Mesendoderm (in vitro differentiated cells): ENCODE data around the gene VLDLR.

Experiments used
- DNase-seq: peaks from one replicate; pipeline ENCODE4 v3.0.0; 2013
- H2AK5ac ChIP-seq: 2 replicates; pipeline ENCODE4 v1.6.1; 2013; ENCODE audit warnings: low read length, inconsistent platforms
- H2BK120ac ChIP-seq: 2 replicates; pipeline ENCODE4 v1.6.1; 2013; ENCODE audit warnings: low read depth, mild to moderate bottlenecking, low read length, moderate library complexity, mixed read lengths
- H2BK15ac ChIP-seq: replicated peaks from 2 replicates; pipeline ENCODE4 v1.6.1; 2013; ENCODE audit warnings: low read depth, mild to moderate bottlenecking, moderate library complexity
- H2BK5ac ChIP-seq: 2 replicates; pipeline ENCODE4 v1.6.1; 2013; ENCODE audit warnings: low read length, inconsistent platforms
- H3K18ac ChIP-seq: 2 replicates; pipeline ENCODE4 v1.6.1; 2013; ENCODE audit warnings: mild to moderate bottlenecking, low read length, mixed read lengths
- H3K23ac ChIP-seq: one replicate; pipeline ENCODE4 v1.6.1; 2013; ENCODE audit warnings: low read length
- H3K27ac ChIP-seq: 2 replicates; pipeline ENCODE4 v1.5.1; 2013; ENCODE audit warnings: low read depth, mild to moderate bottlenecking, inconsistent platforms, low read length, moderate library complexity
- H3K27me3 ChIP-seq: 2 replicates; pipeline ENCODE4 v1.6.1; 2013; ENCODE audit warnings: low read length, control low read depth, mild to moderate bottlenecking, inconsistent platforms; ENCODE audit not compliant: insufficient read depth, poor library complexity
- H3K36me3 ChIP-seq: 2 replicates; pipeline ENCODE4 v1.6.1; 2013; ENCODE audit warnings: low read length, inconsistent platforms; ENCODE audit not compliant: control insufficient read depth, insufficient read depth
- H3K4ac ChIP-seq: one replicate; pipeline ENCODE4 v1.6.1; 2013; ENCODE audit warnings: low read depth, mild to moderate bottlenecking, low read length, moderate library complexity
- H3K4me1 ChIP-seq: 2 replicates; pipeline ENCODE4 v1.6.1; 2013; ENCODE audit warnings: low read depth, low read length, inconsistent platforms; ENCODE audit not compliant: control insufficient read depth
- H3K4me2 ChIP-seq: 2 replicates; pipeline ENCODE4 v1.6.1; 2013; ENCODE audit warnings: low read length
- H3K4me3 ChIP-seq: 2 replicates; pipeline ENCODE4 v1.5.1; 2013; ENCODE audit warnings: mild to moderate bottlenecking, low read length
- H3K56ac ChIP-seq: one replicate; pipeline ENCODE4 v1.6.1; 2013; ENCODE audit warnings: low read length
- H3K79me1 ChIP-seq: 2 replicates; pipeline ENCODE4 v1.6.1; 2013; ENCODE audit warnings: low read length, inconsistent platforms
- H3K79me2 ChIP-seq: 2 replicates; pipeline ENCODE4 v1.6.1; 2013; ENCODE audit warnings: mild to moderate bottlenecking, low read length; ENCODE audit not compliant: control insufficient read depth, insufficient read depth
- H3K9ac ChIP-seq: 2 replicates; pipeline ENCODE4 v1.6.1; 2013; ENCODE audit warnings: low read length, inconsistent platforms
- H4K5ac ChIP-seq: one replicate; pipeline ENCODE4 v1.6.1; 2013; ENCODE audit warnings: low read length
- H4K8ac ChIP-seq: one replicate; pipeline ENCODE4 v1.6.1; 2013; ENCODE audit warnings: low read depth, mild to moderate bottlenecking, control low read depth, low read length, moderate library complexity
- WGBS: extraction: QIAGEN DNeasy Blood & Tissue Kit; methylation state at CpG from one replicate; pipeline ENCODE4 v1.1.7; 2013; ENCODE audit warnings: low lambda C conversion rate, missing lambda C conversion rate; ENCODE audit not compliant: insufficient coverage; ENCODE audit errors: extremely low coverage; 5-methylcytosine and 5-hydroxymethylcytosine counted together

The VLDLR gene

DNA sequence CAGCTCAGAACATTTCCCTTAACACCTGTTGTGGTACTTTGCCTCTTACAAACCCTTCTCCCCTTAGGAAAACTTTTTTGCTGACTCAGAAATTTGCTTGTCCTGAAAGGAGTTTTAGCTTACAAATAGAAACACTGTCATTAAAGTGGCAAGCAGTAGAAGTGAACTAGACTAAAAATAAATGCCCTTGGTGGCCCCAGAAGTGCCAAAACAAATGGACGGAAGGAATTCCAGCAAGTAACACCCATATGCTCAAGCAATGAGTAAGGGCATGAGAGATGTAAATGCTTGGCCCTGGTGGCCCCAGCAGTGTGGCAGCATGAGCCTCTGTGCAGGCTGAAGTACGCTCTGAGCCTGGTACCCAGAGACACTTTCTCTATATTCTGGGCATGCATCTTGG lies 8.6 kb downstream of the VLDLR start:
- Histone ChIP-seq H2BK5ac (no peak overlapping the region), H3K4me1 (peaks cover 21% of the 10 kb centered on the region), H3K4ac (no peak overlapping the region), H3K23ac (no peak overlapping the region), H3K79me2 (peaks cover 78% of the 10 kb centered on the region), H2BK15ac (no peak overlapping the region), H3K4me3 (no peak overlapping the region), H3K27me3 (no peaks in the 10 kb centered on the region), H3K56ac (no peak overlapping the region), H2AK5ac (no peak overlapping the region), H3K79me1 (peaks cover 35% of the 10 kb centered on the region), H3K18ac (no peak overlapping the region), H3K9ac (no peak overlapping the region), H2BK120ac (no peak overlapping the region), H4K8ac (no peak overlapping the region), H3K36me3 (no peaks in the 10 kb centered on the region), H3K4me2 (no peak overlapping the region), H3K27ac (no peak overlapping the region), H4K5ac (no peak overlapping the region)
- no peak for DNase-seq
- no CpG with 5 or more reads among the region's 2 CpGs for WGBS

DNA sequence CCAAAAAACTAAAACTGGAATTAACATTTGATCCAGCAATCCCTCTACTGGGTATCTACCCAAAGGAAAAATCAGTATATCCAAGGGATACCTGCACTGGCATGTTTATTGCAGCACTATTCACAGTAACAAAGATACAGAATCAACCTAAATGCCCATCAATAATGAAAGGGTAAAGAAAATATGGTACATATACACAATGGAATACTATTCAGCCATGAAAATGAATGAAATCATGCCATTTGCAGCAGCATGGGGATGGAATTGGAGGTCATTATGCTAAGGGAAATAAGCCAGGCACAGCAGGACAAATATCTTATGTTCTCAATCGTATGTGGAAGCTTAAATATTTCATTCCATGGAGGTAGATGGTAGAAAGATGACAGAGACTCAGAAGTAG lies 9.7 kb downstream of the VLDLR start:
- Histone ChIP-seq H3K23ac (no peak overlapping the region), H3K4me3 (no peak overlapping the region), H2BK120ac (no peak overlapping the region), H2BK15ac (no peak overlapping the region), H3K4me1 (peaks cover 20% of the 10 kb centered on the region), H3K27ac (no peak overlapping the region), H3K56ac (no peak overlapping the region), H3K4me2 (no peak overlapping the region), H4K5ac (no peak overlapping the region), H3K9ac (no peak overlapping the region), H3K36me3 (no peaks in the 10 kb centered on the region), H2BK5ac (no peak overlapping the region), H3K79me1 (peaks cover 36% of the 10 kb centered on the region), H2AK5ac (no peak overlapping the region), H3K18ac (no peak overlapping the region), H3K27me3 (no peaks in the 10 kb centered on the region), H4K8ac (no peak overlapping the region), H3K79me2 (peaks cover 71% of the 10 kb centered on the region), H3K4ac (no peak overlapping the region)
- DNase-seq = no peak
- no CpG with 5 or more reads among the region's 1 CpG for WGBS

DNA sequence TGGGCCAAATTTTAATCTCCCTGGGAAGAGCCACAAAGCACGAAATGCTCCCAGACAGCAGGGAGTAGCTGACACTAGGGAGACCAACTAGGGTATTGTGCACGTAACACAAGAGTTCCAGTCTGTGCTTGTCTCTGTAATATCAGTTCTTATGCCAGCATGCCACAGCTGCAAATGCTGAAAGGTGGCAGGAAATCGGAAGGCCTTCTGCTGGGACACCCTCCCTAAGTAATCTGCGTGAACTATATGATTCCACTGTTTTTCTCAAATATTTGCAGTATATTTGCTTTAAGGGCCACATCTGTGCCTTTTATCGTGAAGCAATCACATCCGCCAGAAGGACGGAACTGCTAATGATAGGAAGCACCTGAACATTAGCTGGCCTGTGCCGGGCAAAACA lies 12.6 kb downstream of the VLDLR start:
- H3K27ac ChIP-seq = no peak overlapping the region
- peaks cover 19% of the 10 kb centered on the region for H3K4me1 ChIP-seq
- no peak overlapping the region for H4K8ac ChIP-seq
- no peak overlapping the region for H3K56ac ChIP-seq
- no peak overlapping the region for H4K5ac ChIP-seq
- H3K4me3 ChIP-seq = no peak overlapping the region
- H2BK120ac ChIP-seq = no peak overlapping the region
- H3K9ac ChIP-seq = no peak overlapping the region
- H3K79me2 ChIP-seq = peaks cover 44% of the 10 kb centered on the region
- no peak for DNase-seq
- H3K27me3 ChIP-seq = no peaks in the 10 kb centered on the region
- H3K79me1 ChIP-seq = peaks cover 25% of the 10 kb centered on the region
- no peak overlapping the region for H3K23ac ChIP-seq
- H2BK15ac ChIP-seq = no peak overlapping the region
- no peak overlapping the region for H2AK5ac ChIP-seq
- no peak overlapping the region for H3K4ac ChIP-seq
- WGBS = no CpG with 5 or more reads among the region's 8 CpGs
- H3K4me2 ChIP-seq = no peak overlapping the region
- no peaks in the 10 kb centered on the region for H3K36me3 ChIP-seq
- H3K18ac ChIP-seq = no peak overlapping the region
- H2BK5ac ChIP-seq = no peak overlapping the region

GRCh38 chr9:2634818-2635217 lies 13.2 kb downstream of the VLDLR start:
- no peak overlapping the region for H3K4ac ChIP-seq
- no peak overlapping the region for H3K18ac ChIP-seq
- no peak overlapping the region for H3K23ac ChIP-seq
- peaks cover 38% of the 10 kb centered on the region for H3K79me2 ChIP-seq
- no peak overlapping the region for H3K27ac ChIP-seq
- H2BK5ac ChIP-seq = peak overlapping the region; percentile 17
- no peak overlapping the region for H3K4me2 ChIP-seq
- peaks cover 23% of the 10 kb centered on the region for H3K79me1 ChIP-seq
- no peaks in the 10 kb centered on the region for H3K27me3 ChIP-seq
- no peak overlapping the region for H3K56ac ChIP-seq
- no peak overlapping the region for H2AK5ac ChIP-seq
- peaks cover 2% of the 10 kb centered on the region for H3K36me3 ChIP-seq
- H2BK120ac ChIP-seq = no peak overlapping the region
- WGBS = no CpG with 5 or more reads among the region's 3 CpGs
- peaks cover 19% of the 10 kb centered on the region for H3K4me1 ChIP-seq
- no peak overlapping the region for H4K8ac ChIP-seq
- H3K9ac ChIP-seq = no peak overlapping the region
- no peak for DNase-seq
- H4K5ac ChIP-seq = no peak overlapping the region
- H3K4me3 ChIP-seq = no peak overlapping the region
- no peak overlapping the region for H2BK15ac ChIP-seq

DNA sequence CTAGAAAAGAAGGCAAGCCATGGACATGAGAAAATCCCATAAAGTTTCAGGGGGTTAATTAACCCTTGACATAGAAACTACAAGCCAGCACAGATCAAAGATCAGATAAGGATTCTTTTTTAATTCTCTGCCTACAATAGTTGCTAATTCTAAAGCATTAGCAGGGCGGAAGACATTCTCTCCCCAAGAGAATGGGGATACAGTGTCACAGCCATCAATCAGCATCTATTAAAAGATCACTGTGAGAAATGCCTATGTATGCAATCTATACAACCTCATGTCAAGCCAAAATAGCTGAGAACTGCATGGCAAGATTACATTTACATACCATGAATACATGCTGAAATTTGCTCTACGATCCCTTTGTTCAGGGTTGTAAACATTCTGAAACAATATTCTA lies 14.3 kb downstream of the VLDLR start:
- Histone ChIP-seq H2AK5ac (no peak overlapping the region), H3K9ac (no peak overlapping the region), H3K23ac (no peak overlapping the region), H2BK120ac (no peak overlapping the region), H3K4me1 (peaks cover 19% of the 10 kb centered on the region), H3K56ac (no peak overlapping the region), H4K8ac (no peak overlapping the region), H3K79me1 (peaks cover 18% of the 10 kb centered on the region), H3K18ac (no peak overlapping the region), H3K4me2 (no peak overlapping the region), H3K27ac (no peak overlapping the region), H3K4me3 (no peak overlapping the region), H3K36me3 (peaks cover 2% of the 10 kb centered on the region), H2BK15ac (no peak overlapping the region), H2BK5ac (no peak overlapping the region), H3K79me2 (peaks cover 30% of the 10 kb centered on the region), H4K5ac (no peak overlapping the region), H3K4ac (no peak overlapping the region), H3K27me3 (no peaks in the 10 kb centered on the region)
- no peak for DNase-seq
- WGBS = no CpG with 5 or more reads among the region's 2 CpGs

GRCh38 chr9:2637390-2637789 lies 15.8 kb downstream of the VLDLR start:
- Histone ChIP-seq H4K5ac (no peak overlapping the region), H3K27ac (no peak overlapping the region), H3K4me1 (peaks cover 18% of the 10 kb centered on the region), H3K36me3 (peaks cover 2% of the 10 kb centered on the region), H3K23ac (no peak overlapping the region), H2BK5ac (no peak overlapping the region), H3K4me3 (no peak overlapping the region), H3K4me2 (no peak overlapping the region), H2BK15ac (no peak overlapping the region), H3K79me2 (peaks cover 20% of the 10 kb centered on the region), H3K9ac (no peak overlapping the region), H3K18ac (no peak overlapping the region), H3K4ac (no peak overlapping the region), H4K8ac (no peak overlapping the region), H3K56ac (no peak overlapping the region), H2AK5ac (no peak overlapping the region), H3K79me1 (peaks cover 14% of the 10 kb centered on the region), H2BK120ac (no peak overlapping the region), H3K27me3 (no peaks in the 10 kb centered on the region)
- no CpG with 5 or more reads among the region's 10 CpGs for WGBS
- no peak for DNase-seq
